Muscle of leg (tissue), 11 donors: ENCODE results near the gene ALOX12B. TPM values are rescaled to one million over a fixed set of nuclear protein-coding genes. Genes with fewer than 3 reads are reported as not detected.
"Not testable (repeated sequence)": the region's sequence is repeated elsewhere in the genome, so short reads cannot be mapped to it uniquely, and the experiment has no call there.

Source experiments
- DNase-seq: peaks from one replicate; pipeline ENCODE4 v3.0.0; 2013
- H3K27ac ChIP-seq: one replicate; pipeline ENCODE4 v1.5.1; 2013; ENCODE audit warnings: mild to moderate bottlenecking, low read length, control low read depth
- H3K27me3 ChIP-seq: one replicate; pipeline ENCODE4 v1.6.1; 2013; ENCODE audit warnings: low read length; ENCODE audit not compliant: control insufficient read depth, insufficient read depth
- H3K36me3 ChIP-seq: one replicate; pipeline ENCODE4 v1.6.1; 2013; ENCODE audit warnings: low read length; ENCODE audit not compliant: control insufficient read depth, insufficient read depth
- H3K4me1 ChIP-seq: one replicate; pipeline ENCODE4 v1.6.1; 2013; ENCODE audit warnings: low read length; ENCODE audit not compliant: control insufficient read depth, insufficient read depth
- H3K4me3 ChIP-seq: one replicate; pipeline ENCODE4 v1.5.1; 2013; ENCODE audit warnings: low read length, control low read depth
- H3K9me3 ChIP-seq: replicated peaks from 2 replicates; pipeline ENCODE4 v1.6.1; 2013; ENCODE audit warnings: low read depth, low read length; ENCODE audit not compliant: control insufficient read depth
- WGBS: methylation state at CpG from one replicate; pipeline ENCODE4 v1.1.5; 2013; ENCODE audit warnings: missing lambda C conversion rate; ENCODE audit not compliant: insufficient coverage; 5-methylcytosine and 5-hydroxymethylcytosine counted together
- polyA plus RNA-seq, 8 donors: library from polyadenylated mRNA; unstranded; fragments of 120-200 nt; gene quantifications; one replicate each; pipeline versions ENCODE4 v1.2.1 to v1.2.3, GENCODE V29; 2013; ENCODE audit warnings: inconsistent platforms in 1 of 8, low replicate concordance in 1 of 8; ENCODE audit not compliant: insufficient read length in 8 of 8, insufficient read depth in 1 of 8
- total RNA-seq: library from RNA; stranded (reverse); fragments of 120-200 nt; gene quantifications from one replicate; pipeline ENCODE4 v1.2.4, GENCODE V29; 2013

Gene ALOX12B
- total and polyA plus RNA-seq, 9 donors = not detected

DNA sequence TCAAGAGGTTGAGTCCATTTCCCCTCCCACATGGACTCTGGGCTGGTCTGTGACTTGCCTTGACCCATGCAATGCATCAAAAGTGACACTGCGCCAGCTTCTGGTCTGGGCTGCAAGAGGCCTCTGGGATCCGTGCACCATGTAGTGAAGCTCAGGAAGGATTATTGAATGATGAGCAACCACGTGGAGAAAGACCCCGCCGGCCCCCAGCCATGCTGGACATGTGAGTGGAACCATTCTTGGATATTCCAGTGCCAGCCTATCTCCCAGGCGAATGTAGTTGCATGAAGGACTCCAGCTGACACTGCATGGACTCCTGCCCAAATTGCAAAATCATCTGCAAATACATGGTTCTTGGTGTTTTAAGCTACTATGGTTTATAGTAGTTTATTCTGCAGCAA lies 56.3 kb downstream of the ALOX12B start:
- Histone ChIP-seq H3K4me3 (no peak overlapping the region), H3K36me3 (no peaks in the 10 kb centered on the region), H3K27me3 (peaks cover 22% of the 10 kb centered on the region), H3K4me1 (no peaks in the 10 kb centered on the region), H3K27ac (no peak overlapping the region), H3K9me3 (no peaks in the 10 kb centered on the region)
- 70% methylated on average over 5 of the region's 6 CpGs for WGBS
- DNase-seq = no peak

- no peaks in the 10 kb centered on the region for H3K4me1 ChIP-seq
- peaks cover 18% of the 10 kb centered on the region for H3K27me3 ChIP-seq
- WGBS = 44% methylated on average over 2 of the region's 5 CpGs
- no peaks in the 10 kb centered on the region for H3K36me3 ChIP-seq
- H3K4me3 ChIP-seq = no peak overlapping the region
- no peaks in the 10 kb centered on the region for H3K9me3 ChIP-seq
- no peak for DNase-seq
- H3K27ac ChIP-seq = no peak overlapping the region
These were observed 58.4 kb downstream of the ALOX12B start for GRCh38 chr17:8029121-8029520.

- Histone ChIP-seq H3K27me3 (peaks cover 13% of the 10 kb centered on the region), H3K4me3 (no peak overlapping the region), H3K4me1 (peaks cover 6% of the 10 kb centered on the region), H3K9me3 (no peaks in the 10 kb centered on the region), H3K27ac (no peak overlapping the region), H3K36me3 (no peaks in the 10 kb centered on the region)
- 79% methylated on average over 6 of the region's 9 CpGs for WGBS
- no peak for DNase-seq
These were observed 62.2 kb downstream of the ALOX12B start for GRCh38 chr17:8025176-8025911.

DNA sequence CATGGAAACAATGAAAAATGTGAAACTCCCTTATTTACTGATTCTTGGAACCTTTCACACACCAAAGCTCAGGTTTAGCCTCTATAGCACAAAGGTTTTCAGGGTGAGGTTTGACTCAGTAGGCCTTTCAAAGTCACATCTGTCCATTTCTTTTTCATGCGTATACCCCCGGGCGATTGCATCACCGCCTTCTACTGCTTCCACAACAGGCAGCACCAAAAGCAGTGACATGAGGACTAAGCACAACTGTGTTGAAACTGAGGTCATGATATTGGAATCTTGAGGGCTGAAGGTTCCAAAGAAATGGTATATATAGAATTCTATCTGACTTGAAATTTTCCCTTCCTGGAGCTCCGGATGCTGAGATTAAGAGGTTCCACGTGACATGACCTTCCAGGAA lies 63.4 kb downstream of the ALOX12B start:
- not testable (repeated sequence) for H3K9me3 ChIP-seq, H3K4me1 ChIP-seq, H3K27ac ChIP-seq, H3K36me3 ChIP-seq, H3K4me3 ChIP-seq
- peak; percentile 31 for DNase-seq
- H3K27me3 ChIP-seq = peaks cover 17% of the 10 kb centered on the region
- no CpG with 5 or more reads among the region's 6 CpGs for WGBS

Other genes starting within 250 kb of the ALOX12B start
- 18.4 TPM for gene TMEM88, start 232.7 kb downstream of the ALOX12B start, total RNA-seq
- gene TMEM88, start 232.7 kb downstream of the ALOX12B start, polyA plus RNA-seq = 10 to 100 TPM; 22.4 to 30.3 (median 27.9) TPM
- 97.7 TPM for gene NAA38, start 230.2 kb downstream of the ALOX12B start, total RNA-seq
- gene NAA38, start 230.2 kb downstream of the ALOX12B start, polyA plus RNA-seq = 10 to 100 TPM; 44.6 to 65.7 (median 54.2) TPM
- gene CYB5D1, start 229.7 kb downstream of the ALOX12B start, total RNA-seq = 5.9 TPM
- 1 to 10 TPM; 6.5 to 9.3 (median 7.4) TPM for gene CYB5D1, start 229.7 kb downstream of the ALOX12B start, polyA plus RNA-seq
- gene CHD3, start 198.9 kb downstream of the ALOX12B start, total RNA-seq = 47.6 TPM
- 100 to 1,000 TPM in 1 of 8 donors, 10 to 100 TPM in 7; 54.6 to 124 (median 78.2) TPM for gene CHD3, start 198.9 kb downstream of the ALOX12B start, polyA plus RNA-seq
- gene RNF227, start 171.4 kb downstream of the ALOX12B start, total RNA-seq = 3.0 TPM
- 1 to 10 TPM; 2.5 to 4.1 (median 3.0) TPM for gene RNF227, start 171.4 kb downstream of the ALOX12B start, polyA plus RNA-seq
- gene KCNAB3, start 157.9 kb downstream of the ALOX12B start, total RNA-seq = 2.4 TPM
- gene KCNAB3, start 157.9 kb downstream of the ALOX12B start, polyA plus RNA-seq = 1 to 10 TPM; 3.5 to 9.5 (median 5.2) TPM
- 14.3 TPM for gene TRAPPC1, start 155.8 kb downstream of the ALOX12B start, total RNA-seq
- 100 to 1,000 TPM in 4 of 8 donors, 10 to 100 TPM in 4; 83.3 to 107 (median 101) TPM for gene TRAPPC1, start 155.8 kb downstream of the ALOX12B start, polyA plus RNA-seq
- gene CNTROB, start 155.5 kb downstream of the ALOX12B start, total RNA-seq = 15.8 TPM
- gene CNTROB, start 155.5 kb downstream of the ALOX12B start, polyA plus RNA-seq = 10 to 100 TPM; 29.5 to 41.0 (median 35.2) TPM
- gene GUCY2D, start 85.1 kb downstream of the ALOX12B start, total RNA-seq = under 0.01 TPM
- under 1 TPM in 2 of 8 donors, not detected in 6; 0.04 to 0.11 TPM for gene GUCY2D, start 85.1 kb downstream of the ALOX12B start, polyA plus RNA-seq
- gene ALOX15B, start 48.7 kb downstream of the ALOX12B start, total RNA-seq = 0.31 TPM
- gene ALOX15B, start 48.7 kb downstream of the ALOX12B start, polyA plus RNA-seq = under 1 TPM; 0.05 to 0.59 (median 0.30) TPM
- not detected for gene ALOXE3, start 30.8 kb upstream of the ALOX12B start, total RNA-seq
- not detected for gene ALOXE3, start 30.8 kb upstream of the ALOX12B start, polyA plus RNA-seq
- gene HES7, start 36.4 kb upstream of the ALOX12B start, total RNA-seq = 0.27 TPM
- under 1 TPM in 6 of 8 donors, not detected in 2; 0.08 to 0.28 (median 0.13) TPM for gene HES7, start 36.4 kb upstream of the ALOX12B start, polyA plus RNA-seq
- 25.6 TPM for gene PER1, start 64.7 kb upstream of the ALOX12B start, total RNA-seq
- 100 to 1,000 TPM in 1 of 8 donors, 10 to 100 TPM in 7; 42.4 to 103 (median 63.9) TPM for gene PER1, start 64.7 kb upstream of the ALOX12B start, polyA plus RNA-seq
- gene VAMP2, start 75.2 kb upstream of the ALOX12B start, total RNA-seq = 10.9 TPM
- 10 to 100 TPM; 55.7 to 77.2 (median 62.3) TPM for gene VAMP2, start 75.2 kb upstream of the ALOX12B start, polyA plus RNA-seq
- gene TMEM107, start 88.7 kb upstream of the ALOX12B start, total RNA-seq = 17.7 TPM
- gene TMEM107, start 88.7 kb upstream of the ALOX12B start, polyA plus RNA-seq = 1 to 10 TPM; 6.1 to 9.2 (median 7.1) TPM
- 5.7 TPM for gene BORCS6, start 102.5 kb upstream of the ALOX12B start, total RNA-seq
- gene BORCS6, start 102.5 kb upstream of the ALOX12B start, polyA plus RNA-seq = 1 to 10 TPM; 3.7 to 5.4 (median 5.0) TPM
- gene AURKB, start 122.9 kb upstream of the ALOX12B start, total RNA-seq = 13.5 TPM
- gene AURKB, start 122.9 kb upstream of the ALOX12B start, polyA plus RNA-seq = 10 to 100 TPM; 13.8 to 26.4 (median 22.8) TPM
- gene CTC1, start 160.3 kb upstream of the ALOX12B start, total RNA-seq = 4.8 TPM
- gene CTC1, start 160.3 kb upstream of the ALOX12B start, polyA plus RNA-seq = 10 to 100 TPM in 4 of 8 donors, 1 to 10 TPM in 4; 7.9 to 14.5 (median 9.8) TPM
- 23.1 TPM for gene PFAS, start 161.6 kb upstream of the ALOX12B start, total RNA-seq
- gene PFAS, start 161.6 kb upstream of the ALOX12B start, polyA plus RNA-seq = 10 to 100 TPM; 21.7 to 32.5 (median 28.1) TPM
- gene RANGRF, start 201.0 kb upstream of the ALOX12B start, total RNA-seq = 12.9 TPM
- gene RANGRF, start 201.0 kb upstream of the ALOX12B start, polyA plus RNA-seq = 10 to 100 TPM; 22.0 to 28.3 (median 22.9) TPM
- gene SLC25A35, start 207.7 kb upstream of the ALOX12B start, total RNA-seq = 0.35 TPM
- gene SLC25A35, start 207.7 kb upstream of the ALOX12B start, polyA plus RNA-seq = 1 to 10 TPM; 1.4 to 2.9 (median 1.8) TPM
- 5.1 TPM for gene ARHGEF15, start 222.5 kb upstream of the ALOX12B start, total RNA-seq
- 10 to 100 TPM; 11.8 to 16.4 (median 13.9) TPM for gene ARHGEF15, start 222.5 kb upstream of the ALOX12B start, polyA plus RNA-seq